Measurements from ENCODE around the gene ZNF431. TPM values are rescaled to one million over a fixed set of nuclear protein-coding genes. Genes with fewer than 3 reads are reported as not detected.

ZNF431 gene
- total and polyA plus RNA-seq, 9 of the 15 experiments (the other 6 are each of a cell fraction or from before 2014, with no cell fraction given): 3.3 to 24.8 (median 13.5) TPM

DNA sequence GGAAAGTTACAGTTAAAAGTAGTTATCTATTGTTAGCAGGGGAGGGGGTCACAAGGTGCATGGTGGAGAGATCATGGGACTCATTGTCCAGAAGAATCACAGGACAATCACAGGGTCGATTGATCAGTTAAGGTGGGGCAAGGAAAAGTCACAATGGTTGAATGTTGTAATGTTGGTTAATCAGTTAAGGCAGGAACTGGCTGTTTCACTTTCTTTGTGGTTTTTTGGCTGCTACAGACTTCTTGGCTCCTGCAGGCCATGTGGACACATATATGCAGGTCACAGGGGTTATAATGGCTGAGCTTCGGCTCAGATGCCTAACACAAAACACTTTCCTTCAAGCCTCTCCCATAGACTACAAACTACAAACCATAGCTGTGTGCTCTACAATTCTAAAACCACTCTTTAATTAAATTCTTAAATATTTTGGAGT is 6.9 kb upstream of the ZNF431 start (continued):
- TF ChIP-seq, protein P1, sequence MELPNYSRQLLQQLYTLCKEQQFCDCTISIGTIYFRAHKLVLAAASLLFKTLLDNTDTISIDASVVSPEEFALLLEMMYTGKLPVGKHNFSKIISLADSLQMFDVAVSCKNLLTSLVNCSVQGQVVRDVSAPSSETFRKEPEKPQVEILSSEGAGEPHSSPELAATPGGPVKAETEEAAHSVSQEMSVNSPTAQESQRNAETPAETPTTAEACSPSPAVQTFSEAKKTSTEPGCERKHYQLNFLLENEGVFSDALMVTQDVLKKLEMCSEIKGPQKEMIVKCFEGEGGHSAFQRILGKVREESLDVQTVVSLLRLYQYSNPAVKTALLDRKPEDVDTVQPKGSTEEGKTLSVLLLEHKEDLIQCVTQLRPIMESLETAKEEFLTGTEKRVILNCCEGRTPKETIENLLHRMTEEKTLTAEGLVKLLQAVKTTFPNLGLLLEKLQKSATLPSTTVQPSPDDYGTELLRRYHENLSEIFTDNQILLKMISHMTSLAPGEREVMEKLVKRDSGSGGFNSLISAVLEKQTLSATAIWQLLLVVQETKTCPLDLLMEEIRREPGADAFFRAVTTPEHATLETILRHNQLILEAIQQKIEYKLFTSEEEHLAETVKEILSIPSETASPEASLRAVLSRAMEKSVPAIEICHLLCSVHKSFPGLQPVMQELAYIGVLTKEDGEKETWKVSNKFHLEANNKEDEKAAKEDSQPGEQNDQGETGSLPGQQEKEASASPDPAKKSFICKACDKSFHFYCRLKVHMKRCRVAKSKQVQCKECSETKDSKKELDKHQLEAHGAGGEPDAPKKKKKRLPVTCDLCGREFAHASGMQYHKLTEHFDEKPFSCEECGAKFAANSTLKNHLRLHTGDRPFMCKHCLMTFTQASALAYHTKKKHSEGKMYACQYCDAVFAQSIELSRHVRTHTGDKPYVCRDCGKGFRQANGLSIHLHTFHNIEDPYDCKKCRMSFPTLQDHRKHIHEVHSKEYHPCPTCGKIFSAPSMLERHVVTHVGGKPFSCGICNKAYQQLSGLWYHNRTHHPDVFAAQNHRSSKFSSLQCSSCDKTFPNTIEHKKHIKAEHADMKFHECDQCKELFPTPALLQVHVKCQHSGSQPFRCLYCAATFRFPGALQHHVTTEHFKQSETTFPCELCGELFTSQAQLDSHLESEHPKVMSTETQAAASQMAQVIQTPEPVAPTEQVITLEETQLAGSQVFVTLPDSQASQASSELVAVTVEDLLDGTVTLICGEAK (IDR thresholded peaks at IDR 0.05): no peak
- TF ChIP-seq, protein P1 (CRISPR knock-in tag; IDR thresholded peaks at IDR 0.05): no peak
- TF ChIP-seq FOSL1 (tag; conservative IDR thresholded peaks at IDR 0.05) (no peak), ZNF146 (CRISPR knock-in tag; IDR thresholded peaks at IDR 0.05; ENCODE audit: unreplicated experiment) (no peak), POLR3G (IDR thresholded peaks at IDR 0.05; ENCODE audit: extremely low read depth, insufficient read length, insufficient replicate concordance) (no peak), ZNF668 (CRISPR knock-in tag; IDR thresholded peaks at IDR 0.05) (peak; percentile 86; the same call in 1 of the 2 replicates), RBM17 (IDR thresholded peaks at IDR 0.05; ENCODE audit: borderline replicate concordance, low read depth, low read length) (no peak), FOXK1 (CRISPR knock-in tag; IDR thresholded peaks at IDR 0.05; ENCODE audit: borderline replicate concordance) (no peak), CC2D1A (IDR thresholded peaks at IDR 0.05) (no peak), RB1 (IDR thresholded peaks at IDR 0.05; ENCODE audit: low read depth) (no peak), PYGO2 (tag; IDR thresholded peaks at IDR 0.05) (peak; percentile 84), KLF13 (tag; IDR thresholded peaks at IDR 0.05; ENCODE audit: borderline replicate concordance, low read depth) (no peak), HNRNPH1 (optimal IDR thresholded peaks at IDR 0.05; ENCODE audit: low read depth, low read length) (no peak), ZNF143 (CRISPR knock-in tag; IDR thresholded peaks at IDR 0.05) (no peak), CBFA2T3 (IDR thresholded peaks at IDR 0.05) (peak; percentile 75)
- TF ChIP-seq, protein P2, sequence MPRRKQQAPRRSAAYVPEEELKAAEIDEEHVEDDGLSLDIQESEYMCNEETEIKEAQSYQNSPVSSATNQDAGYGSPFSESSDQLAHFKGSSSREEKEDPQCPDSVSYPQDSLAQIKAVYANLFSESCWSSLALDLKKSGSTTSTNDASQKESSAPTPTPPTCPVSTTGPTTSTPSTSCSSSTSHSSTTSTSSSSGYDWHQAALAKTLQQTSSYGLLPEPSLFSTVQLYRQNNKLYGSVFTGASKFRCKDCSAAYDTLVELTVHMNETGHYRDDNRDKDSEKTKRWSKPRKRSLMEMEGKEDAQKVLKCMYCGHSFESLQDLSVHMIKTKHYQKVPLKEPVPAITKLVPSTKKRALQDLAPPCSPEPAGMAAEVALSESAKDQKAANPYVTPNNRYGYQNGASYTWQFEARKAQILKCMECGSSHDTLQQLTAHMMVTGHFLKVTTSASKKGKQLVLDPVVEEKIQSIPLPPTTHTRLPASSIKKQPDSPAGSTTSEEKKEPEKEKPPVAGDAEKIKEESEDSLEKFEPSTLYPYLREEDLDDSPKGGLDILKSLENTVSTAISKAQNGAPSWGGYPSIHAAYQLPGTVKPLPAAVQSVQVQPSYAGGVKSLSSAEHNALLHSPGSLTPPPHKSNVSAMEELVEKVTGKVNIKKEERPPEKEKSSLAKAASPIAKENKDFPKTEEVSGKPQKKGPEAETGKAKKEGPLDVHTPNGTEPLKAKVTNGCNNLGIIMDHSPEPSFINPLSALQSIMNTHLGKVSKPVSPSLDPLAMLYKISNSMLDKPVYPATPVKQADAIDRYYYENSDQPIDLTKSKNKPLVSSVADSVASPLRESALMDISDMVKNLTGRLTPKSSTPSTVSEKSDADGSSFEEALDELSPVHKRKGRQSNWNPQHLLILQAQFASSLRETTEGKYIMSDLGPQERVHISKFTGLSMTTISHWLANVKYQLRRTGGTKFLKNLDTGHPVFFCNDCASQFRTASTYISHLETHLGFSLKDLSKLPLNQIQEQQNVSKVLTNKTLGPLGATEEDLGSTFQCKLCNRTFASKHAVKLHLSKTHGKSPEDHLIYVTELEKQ (CRISPR knock-in tag; IDR thresholded peaks at IDR 0.05): peak; percentile 77
- TF ChIP-seq, protein P3, sequence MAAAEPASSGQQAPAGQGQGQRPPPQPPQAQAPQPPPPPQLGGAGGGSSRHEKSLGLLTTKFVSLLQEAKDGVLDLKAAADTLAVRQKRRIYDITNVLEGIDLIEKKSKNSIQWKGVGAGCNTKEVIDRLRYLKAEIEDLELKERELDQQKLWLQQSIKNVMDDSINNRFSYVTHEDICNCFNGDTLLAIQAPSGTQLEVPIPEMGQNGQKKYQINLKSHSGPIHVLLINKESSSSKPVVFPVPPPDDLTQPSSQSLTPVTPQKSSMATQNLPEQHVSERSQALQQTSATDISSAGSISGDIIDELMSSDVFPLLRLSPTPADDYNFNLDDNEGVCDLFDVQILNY (CRISPR knock-in tag; IDR thresholded peaks at IDR 0.05): no peak
